SK-N-SH (cell line): ENCODE data around the gene LIPA. TPM values are rescaled to one million over a fixed set of nuclear protein-coding genes. Genes with fewer than 3 reads are reported as not detected.

Experiments used
- CTCF ChIA-PET: fragments of 300-600, 350-600 bp; formaldehyde crosslinking; extraction: SDS; loops from one replicate; lab custom pipeline; 2021; lab: Yijun Ruan, JAX
- POLR2A ChIA-PET: fragments of 350-600 bp; sonication (Branson Sonifier 250); formaldehyde crosslinking; extraction: SDS; loops from one replicate; lab custom pipeline; 2020; ENCODE audit warnings: antibody characterized with exemption, inconsistent platforms; lab: Yijun Ruan, JAX
- DNase-seq: peaks from one replicate; pipeline ENCODE4 v3.0.0; 2012
- H2AFZ ChIP-seq: fragments of 200-600 bp; sonication (generic); 2 replicates; pipeline ENCODE4 v1.8.1; 2016; ENCODE audit warnings: antibody characterized with exemption, mild to moderate bottlenecking, low read depth
- H3F3A ChIP-seq: fragments of 200-600 bp; sonication (generic); replicated peaks from 2 replicates; pipeline ENCODE3; 2016; ENCODE audit warnings: antibody characterized with exemption, mild to moderate bottlenecking; ENCODE audit not compliant: insufficient read depth
- H3K27ac ChIP-seq, 2 experiments: fragments of 200-500 bp in 1 of 2; fragments of 200-600 bp in 1 of 2; sonication (Bioruptor generic) in 1 of 2; sonication (generic), shearing (Covaris generic) in 1 of 2; 2 replicates each; pipeline versions ENCODE4 v1.5.1 to v1.6.1; 2014 to 2016; ENCODE audit warnings: low read depth in 2 of 2, inconsistent platforms in 1 of 2, low read length in 1 of 2, mild to moderate bottlenecking in 1 of 2, mixed read lengths in 1 of 2
- H3K27me3 ChIP-seq: fragments of 200-600 bp; sonication (generic), shearing (Covaris generic); 2 replicates; pipeline ENCODE4 v1.6.1; 2016; ENCODE audit warnings: mixed run types; ENCODE audit not compliant: insufficient read depth
- H3K36me3 ChIP-seq, 2 experiments: fragments of 200-500 bp in 1 of 2; fragments of 200-600 bp in 1 of 2; sonication (Bioruptor generic) in 1 of 2; sonication (generic) in 1 of 2; replicated peaks in 1 of 2; 2 replicates each; pipeline versions ENCODE3 to v1.5.1; 2014 to 2016; ENCODE audit warnings: low read length in 1 of 2, mild to moderate bottlenecking in 1 of 2; ENCODE audit not compliant: insufficient read depth in 2 of 2, control insufficient read depth in 1 of 2
- H3K4me1 ChIP-seq, 2 experiments: fragments of 200-500 bp in 1 of 2; fragments of 200-600 bp in 1 of 2; sonication (Bioruptor generic) in 1 of 2; sonication (generic), shearing (Covaris generic) in 1 of 2; 2 replicates each; pipeline versions ENCODE4 v1.5.1 to v1.6.1; 2014 to 2016; ENCODE audit warnings: low read depth in 1 of 2, low read length in 1 of 2, mixed run types in 1 of 2; ENCODE audit not compliant: insufficient read depth in 2 of 2, control insufficient read depth in 1 of 2
- H3K4me2 ChIP-seq: fragments of 200-600 bp; sonication (generic), shearing (Covaris generic); 2 replicates; pipeline ENCODE4 v1.6.1; 2017; ENCODE audit warnings: mixed run types
- H3K4me3 ChIP-seq, 2 experiments: fragments of 200-500 bp in 1 of 2; fragments of 200-600 bp in 1 of 2; sonication (Bioruptor generic) in 1 of 2; sonication (generic), shearing (Covaris generic) in 1 of 2; 2 replicates each; pipeline versions ENCODE4 v1.5.1 to v1.8.1; 2014 to 2016; ENCODE audit warnings: low read depth in 2 of 2, inconsistent platforms in 1 of 2, low read length in 1 of 2, mild to moderate bottlenecking in 1 of 2, mixed read lengths in 1 of 2, moderate library complexity in 1 of 2
- H3K79me2 ChIP-seq: fragments of 200-600 bp; sonication (generic); 2 replicates; pipeline ENCODE4 v1.8.1; 2017; ENCODE audit warnings: mild to moderate bottlenecking; ENCODE audit not compliant: insufficient read depth
- H3K9ac ChIP-seq: fragments of 200-600 bp; sonication (generic); 2 replicates; pipeline ENCODE4 v1.6.1; 2017; ENCODE audit warnings: mixed run types
- H3K9me2 ChIP-seq: fragments of 200-600 bp; sonication (generic); 2 replicates; pipeline ENCODE4 v1.6.1; 2017; ENCODE audit warnings: mixed run types
- H3K9me3 ChIP-seq: fragments of 200-600 bp; sonication (generic); 2 replicates; pipeline ENCODE4 v1.6.1; 2017; ENCODE audit warnings: mixed run types, mild to moderate bottlenecking, moderate library complexity
- H4K20me1 ChIP-seq: fragments of 200-600 bp; sonication (generic); 2 replicates; pipeline ENCODE4 v1.6.1; 2017; ENCODE audit warnings: mild to moderate bottlenecking, mixed run types; ENCODE audit not compliant: insufficient read depth
- CHD2 ChIP-seq: fragments of 150-350 bp; IDR thresholded peaks from 2 replicates; pipeline ENCODE4 v1.6.1; 2018; ENCODE audit warnings: low read length; ENCODE audit not compliant: partially characterized antibody
- EZH2phosphoT487 ChIP-seq: fragments of 200-600 bp; sonication (generic); IDR thresholded peaks from 2 replicates; pipeline ENCODE4 v1.6.1; 2017; ENCODE audit warnings: low read depth, mixed run types, mild to moderate bottlenecking, antibody characterized with exemption, moderate library complexity, borderline replicate concordance
- MXI1 ChIP-seq: IDR thresholded peaks from 2 replicates; pipeline ENCODE4 v1.6.1; 2012; ENCODE audit warnings: mild to moderate bottlenecking, low read depth, low read length, improper control_type of control experiment
- PBX3 ChIP-seq: IDR thresholded peaks from 2 replicates; pipeline ENCODE4; 2012
- RAD21 ChIP-seq: IDR thresholded peaks from 2 replicates; pipeline ENCODE4 v1.6.1; 2012; ENCODE audit warnings: mild to moderate bottlenecking, low read length
- REST ChIP-seq: IDR thresholded peaks from 2 replicates; pipeline ENCODE4 v1.6.1; 2012; ENCODE audit warnings: mild to moderate bottlenecking, low read depth, low read length, moderate library complexity
- RFX5 ChIP-seq: IDR thresholded peaks from 2 replicates; pipeline ENCODE4 v1.6.1; 2012; ENCODE audit warnings: mild to moderate bottlenecking, improper control_type of control experiment, low read length
- SIN3A ChIP-seq: IDR thresholded peaks from 2 replicates; pipeline ENCODE4 v1.6.1; 2012; ENCODE audit warnings: low read depth, mild to moderate bottlenecking, low read length, moderate library complexity, borderline replicate concordance
- USF1 ChIP-seq: IDR thresholded peaks from 2 replicates; pipeline ENCODE4 v1.4.0; 2012; ENCODE audit warnings: low read depth, borderline replicate concordance
- ZBTB33 ChIP-seq: IDR thresholded peaks from 2 replicates; pipeline ENCODE4 v1.4.0; 2012; ENCODE audit warnings: low read depth, borderline replicate concordance
- WGBS: methylation state at CpG from one replicate; pipeline ENCODE4 v1.1.6; 2017; ENCODE audit warnings: low lambda C conversion rate; 5-methylcytosine and 5-hydroxymethylcytosine counted together
- polyA plus RNA-seq, 3 experiments: library from polyadenylated mRNA; depleted of rRNA; stranded (reverse); fragments of >200 nt; gene quantifications; 2 replicates each; pipeline ENCODE4 v1.2.3, GENCODE V29; 2012

Gene LIPA
- polyA plus RNA-seq, 1 of the 3 experiments (the other 2 are of a cell fraction), result 43.2 TPM

GRCh38 chr10:89241486-89242344, 9.9 kb downstream of the LIPA start:
- DNase-seq, result no peak
- Histone ChIP-seq H3K9me3 (no peaks in the 10 kb centered on the region), H3K36me3 (peaks cover 9 to 11% of the 10 kb centered on the region in 2 experiments), H3K9ac (no peak overlapping the region), H2AFZ (no peak overlapping the region), H3K27ac (no peak overlapping the region), H3K4me1 (no peaks in the 10 kb centered on the region; a peak in 1 of 4 replicates), H3K4me2 (no peak overlapping the region), H3K4me3 (no peak overlapping the region), H3K79me2 (no peaks in the 10 kb centered on the region; the same call in 1 of the 2 replicates), H4K20me1 (no peaks in the 10 kb centered on the region), H3F3A (no peaks in the 10 kb centered on the region), H3K27me3 (no peaks in the 10 kb centered on the region), H3K9me2 (no peaks in the 10 kb centered on the region)
- ChIA-PET POLR2A (no interaction called here), CTCF (interaction anchor here (0.9 kb wide), 1 partner anchor 24 kb away, joined by 3 read pairs; no protein-coding TSS in a partner anchor)
- WGBS, result 90% methylated on average over 3 of the region's 3 CpGs
- no peak for TF ChIP-seq ZBTB33

- H3K4me3 ChIP-seq, result no peak overlapping the region
- no peak for TF ChIP-seq MXI1
- no peak for TF ChIP-seq RAD21
- TF ChIP-seq SIN3A, result no peak
- no peak for TF ChIP-seq EZH2phosphoT487
- TF ChIP-seq REST, result no peak
- no peak for TF ChIP-seq RFX5
- no peak for TF ChIP-seq CHD2
- TF ChIP-seq PBX3, result no peak
- no peak for TF ChIP-seq USF1
- TF ChIP-seq, all 33 proteins: peak for 0
- POLR2A ChIA-PET, result no interaction called here
- no peak overlapping the region for H3K4me2 ChIP-seq
- no peaks in the 10 kb centered on the region; the same call in 1 of the 2 replicates for H3K79me2 ChIP-seq
- H4K20me1 ChIP-seq, result no peaks in the 10 kb centered on the region
- no peak overlapping the region for H3K27ac ChIP-seq
- CTCF ChIA-PET, result interaction anchor here (0.8 kb wide), 1 partner anchor 27 kb away, joined by 3 read pairs; no protein-coding TSS in a partner anchor
- DNase-seq, result no peak
- H3K27me3 ChIP-seq, result no peaks in the 10 kb centered on the region
- H3K9me2 ChIP-seq, result no peaks in the 10 kb centered on the region
- H3F3A ChIP-seq, result no peaks in the 10 kb centered on the region
- no peak overlapping the region for H3K9ac ChIP-seq
- H3K4me1 ChIP-seq, result no peaks in the 10 kb centered on the region; a peak in 1 of 4 replicates
- no peak overlapping the region for H2AFZ ChIP-seq
- H3K9me3 ChIP-seq, result no peaks in the 10 kb centered on the region
- 100% methylated on average over 3 of the region's 3 CpGs for WGBS
- peaks cover 9 to 11% of the 10 kb centered on the region in 2 experiments for H3K36me3 ChIP-seq
Observed at GRCh38 chr10:89241026-89241425, 10.5 kb downstream of the LIPA start.
